ENCODE measurements around the gene SLC25A26. TPM values are rescaled to one million over a fixed set of nuclear protein-coding genes. Genes with fewer than 3 reads are reported as not detected.

Gene SLC25A26
- polyA plus RNA-seq, 4 donors = 10.3 to 21.0 (median 18.2) TPM

DNA sequence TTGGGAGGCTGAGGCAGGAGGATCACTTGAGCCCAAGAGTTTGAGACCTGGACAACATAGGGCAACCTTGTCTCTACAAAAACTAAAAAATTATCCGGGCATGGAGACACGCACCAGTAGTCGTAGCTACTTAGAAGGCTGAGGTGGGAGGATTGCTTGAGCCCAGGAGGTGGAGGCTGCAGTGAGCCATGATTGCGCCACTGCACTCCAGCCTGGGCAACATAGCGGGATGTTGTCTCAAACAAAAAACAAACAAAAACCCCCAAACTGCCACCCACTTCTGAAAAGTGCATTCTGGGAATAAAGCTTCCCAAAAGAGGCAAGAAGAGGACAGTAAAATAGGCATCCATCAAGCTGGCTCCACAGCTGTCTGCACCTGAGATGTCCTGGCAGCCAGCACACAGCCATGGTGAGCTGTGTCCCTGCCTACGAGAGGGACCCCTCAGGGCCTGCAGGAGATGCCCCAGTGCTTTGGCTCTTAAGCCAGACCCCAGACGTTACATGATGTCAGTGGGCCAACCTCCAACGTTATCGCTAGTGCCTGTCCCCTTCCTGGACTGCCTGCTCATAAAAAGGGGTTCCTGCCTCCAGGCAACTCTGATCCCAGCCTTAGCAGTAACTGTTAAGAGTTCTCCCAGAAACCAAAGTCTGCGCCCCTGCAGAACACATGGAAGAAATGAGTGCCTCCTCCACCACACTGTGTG lies 178.9 kb downstream of the SLC25A26 start:
- no peak for FAIRE-seq
- Histone ChIP-seq H3K4me1 (ENCODE audit: control insufficient read depth in 3 of 3, insufficient read depth in 2 of 3, low read depth in 1 of 3, low read length in 2 of 3) (no peaks in the 10 kb centered on the region), H3K4me3 (ENCODE audit: low read depth in 1 of 3, low read length in 3 of 3) (no peak overlapping the region), H3K36me3 (ENCODE audit: control insufficient read depth in 3 of 3, insufficient read depth in 2 of 3, low read depth in 1 of 3, low read length in 3 of 3) (peaks cover 2 to 93% (median 12%) of the 10 kb centered on the region in 3 donors), H3K27me3 (ENCODE audit: control insufficient read depth in 3 of 3, insufficient read depth in 3 of 3, low read length in 3 of 3) (no peaks in the 10 kb centered on the region), H3K27ac (ENCODE audit: low read depth in 1 of 3, low read length in 2 of 3) (no peak overlapping the region), H3K9me3 (ENCODE audit: control insufficient read depth in 2 of 2, insufficient read depth in 1 of 2, low read depth in 1 of 2, low read length in 1 of 2) (no peaks in the 10 kb centered on the region)
- DNase-seq = no peak
- 89 to 94% (median 93%) methylated on average over 10 of the region's 10 CpGs for WGBS, 3 donors

DNA sequence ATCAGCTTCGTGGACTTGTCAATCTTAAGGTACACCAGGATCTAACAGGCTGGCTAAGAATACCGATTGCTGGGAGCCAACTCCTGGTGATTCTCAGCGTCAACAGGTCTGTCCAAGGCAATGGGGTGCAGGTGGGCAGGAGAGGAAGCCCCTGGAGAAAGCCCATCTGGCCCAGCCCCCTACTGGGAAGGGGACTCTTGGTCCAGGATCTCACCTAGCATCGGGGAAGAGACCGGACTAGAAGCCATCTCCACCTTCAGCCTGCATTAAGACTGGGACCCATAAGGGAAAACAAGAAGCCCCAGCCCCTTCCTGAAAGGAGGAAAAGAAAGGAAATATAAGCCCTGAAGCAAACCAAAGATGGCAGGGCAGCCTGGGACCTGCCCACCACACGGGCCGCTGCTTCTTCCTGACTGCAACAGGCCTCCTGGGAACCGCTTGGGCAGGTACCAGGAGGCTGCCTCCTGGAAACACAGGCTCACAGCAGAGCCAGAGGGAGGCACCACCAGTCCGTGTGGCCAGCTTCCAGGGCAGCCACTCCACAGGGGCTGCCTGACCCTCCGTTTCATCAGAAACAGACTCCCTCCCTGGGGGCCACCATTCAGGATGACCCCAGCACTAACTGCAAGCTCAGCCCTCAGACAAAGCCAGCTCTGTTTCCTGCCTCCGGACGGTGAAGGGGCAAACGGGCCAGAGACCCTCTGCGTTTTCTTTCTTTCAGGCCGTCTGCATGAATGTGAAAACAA lies 179.8 kb downstream of the SLC25A26 start:
- peaks cover 5 to 95% (median 12%) of the 10 kb centered on the region in 3 donors for H3K36me3 ChIP-seq (ENCODE audit: control insufficient read depth in 3 of 3, insufficient read depth in 2 of 3, low read depth in 1 of 3, low read length in 3 of 3)
- 83 to 90% (median 89%) methylated on average over 15 of the region's 15 CpGs for WGBS, 3 donors
- H3K4me3 ChIP-seq (ENCODE audit: low read depth in 1 of 3, low read length in 3 of 3) = no peak overlapping the region
- no peaks in the 10 kb centered on the region for H3K27me3 ChIP-seq (ENCODE audit: control insufficient read depth in 3 of 3, insufficient read depth in 3 of 3, low read length in 3 of 3)
- DNase-seq (no peak), FAIRE-seq (no peak)
- no peaks in the 10 kb centered on the region for H3K9me3 ChIP-seq (ENCODE audit: control insufficient read depth in 2 of 2, insufficient read depth in 1 of 2, low read depth in 1 of 2, low read length in 1 of 2)
- no peak overlapping the region for H3K27ac ChIP-seq (ENCODE audit: low read depth in 1 of 3, low read length in 2 of 3)
- no peaks in the 10 kb centered on the region for H3K4me1 ChIP-seq (ENCODE audit: control insufficient read depth in 3 of 3, insufficient read depth in 2 of 3, low read depth in 1 of 3, low read length in 2 of 3)

DNA sequence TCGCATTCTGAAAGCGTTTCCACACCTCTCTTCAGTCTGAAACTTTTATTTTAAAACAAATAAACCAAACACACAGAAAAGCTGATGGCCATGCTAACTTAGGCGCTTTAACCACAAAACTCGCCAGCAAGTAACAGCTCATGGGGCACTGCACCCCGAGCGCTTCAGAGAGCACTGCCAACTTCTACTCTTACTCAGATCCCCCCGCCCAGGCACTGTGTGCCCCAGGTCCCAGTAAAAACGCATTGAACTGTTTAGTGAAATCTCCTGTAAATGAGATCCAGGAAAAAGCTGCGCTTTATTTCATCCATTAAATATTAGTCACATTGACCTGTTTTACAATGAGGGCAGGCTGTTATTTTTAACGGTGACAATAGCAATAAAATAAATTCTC lies 180.4 kb downstream of the SLC25A26 start:
- FAIRE-seq = no peak
- H3K4me1 ChIP-seq (ENCODE audit: control insufficient read depth in 3 of 3, insufficient read depth in 2 of 3, low read depth in 1 of 3, low read length in 2 of 3) = no peaks in the 10 kb centered on the region
- no peak overlapping the region for H3K27ac ChIP-seq (ENCODE audit: low read depth in 1 of 3, low read length in 2 of 3)
- H3K4me3 ChIP-seq (ENCODE audit: low read depth in 1 of 3, low read length in 3 of 3) = no peak overlapping the region
- H3K9me3 ChIP-seq (ENCODE audit: control insufficient read depth in 2 of 2, insufficient read depth in 1 of 2, low read depth in 1 of 2, low read length in 1 of 2) = no peaks in the 10 kb centered on the region
- 71 to 79% (median 72%) methylated on average over 10 of the region's 10 CpGs for WGBS, 3 donors
- peaks cover 3 to 95% (median 14%) of the 10 kb centered on the region in 3 donors for H3K36me3 ChIP-seq (ENCODE audit: control insufficient read depth in 3 of 3, insufficient read depth in 2 of 3, low read depth in 1 of 3, low read length in 3 of 3)
- no peak for DNase-seq
- H3K27me3 ChIP-seq (ENCODE audit: control insufficient read depth in 3 of 3, insufficient read depth in 3 of 3, low read length in 3 of 3) = no peaks in the 10 kb centered on the region

DNA sequence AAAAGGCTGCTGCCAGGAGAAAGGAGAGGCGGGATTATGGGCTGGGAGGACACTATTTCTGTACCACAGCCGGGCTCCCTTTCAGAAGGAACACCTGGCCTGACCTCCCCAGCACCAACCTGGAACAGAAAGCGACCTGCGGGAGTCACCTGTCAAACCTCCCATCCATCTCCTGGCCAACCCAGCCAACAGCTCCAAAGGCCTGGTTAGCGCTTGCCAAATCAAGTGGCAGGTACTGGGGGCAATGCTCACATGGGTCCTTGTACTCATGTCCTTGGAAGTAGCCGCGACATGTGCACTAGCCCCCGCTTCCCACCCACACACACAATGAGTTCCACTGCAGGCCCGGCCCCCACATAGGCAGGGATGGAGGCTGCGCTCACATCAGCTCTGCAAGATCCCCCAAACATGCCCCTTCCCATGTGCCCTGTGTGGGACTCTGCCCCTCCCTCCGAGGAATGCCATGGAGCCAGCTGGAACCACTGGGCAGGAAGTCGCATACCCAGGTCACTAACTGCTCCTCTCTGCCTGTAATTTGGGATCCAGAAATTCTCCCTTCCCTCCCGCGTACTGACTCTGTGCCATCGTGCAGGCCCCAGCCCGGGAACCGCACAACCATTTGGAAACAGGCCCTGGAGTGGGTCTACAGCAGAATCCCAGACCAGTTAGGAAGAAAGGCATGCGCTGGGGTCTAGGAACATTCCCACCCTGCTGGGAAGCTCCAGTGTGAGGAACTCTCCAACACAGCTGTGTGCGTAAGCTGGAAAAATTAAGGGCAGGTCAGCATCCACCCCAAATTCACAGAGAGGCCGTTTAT lies 181.1 kb downstream of the SLC25A26 start:
- Histone ChIP-seq H3K27me3 (ENCODE audit: control insufficient read depth in 3 of 3, insufficient read depth in 3 of 3, low read length in 3 of 3) (no peaks in the 10 kb centered on the region), H3K27ac (ENCODE audit: low read depth in 1 of 3, low read length in 2 of 3) (no peak overlapping the region), H3K36me3 (ENCODE audit: control insufficient read depth in 3 of 3, insufficient read depth in 2 of 3, low read depth in 1 of 3, low read length in 3 of 3) (peaks cover 8 to 95% (median 11%) of the 10 kb centered on the region in 3 donors), H3K4me1 (ENCODE audit: control insufficient read depth in 3 of 3, insufficient read depth in 2 of 3, low read depth in 1 of 3, low read length in 2 of 3) (no peaks in the 10 kb centered on the region), H3K4me3 (ENCODE audit: low read depth in 1 of 3, low read length in 3 of 3) (no peak overlapping the region), H3K9me3 (ENCODE audit: control insufficient read depth in 2 of 2, insufficient read depth in 1 of 2, low read depth in 1 of 2, low read length in 1 of 2) (no peaks in the 10 kb centered on the region)
- 77 to 88% (median 85%) methylated on average over 19 to 20 of the region's 20 CpGs for WGBS, 3 donors
- no peak for FAIRE-seq
- no peak for DNase-seq

GRCh38 chr3:66402596-66403290 lies 181.9 kb downstream of the SLC25A26 start:
- Histone ChIP-seq H3K27ac (ENCODE audit: low read depth in 1 of 3, low read length in 2 of 3) (no peak overlapping the region), H3K4me1 (ENCODE audit: control insufficient read depth in 3 of 3, insufficient read depth in 2 of 3, low read depth in 1 of 3, low read length in 2 of 3) (peaks cover 0 to 3% (median 0%) of the 10 kb centered on the region in 3 donors), H3K36me3 (ENCODE audit: control insufficient read depth in 3 of 3, insufficient read depth in 2 of 3, low read depth in 1 of 3, low read length in 3 of 3) (peaks cover 6 to 95% (median 8%) of the 10 kb centered on the region in 3 donors), H3K9me3 (ENCODE audit: control insufficient read depth in 2 of 2, insufficient read depth in 1 of 2, low read depth in 1 of 2, low read length in 1 of 2) (no peaks in the 10 kb centered on the region), H3K27me3 (ENCODE audit: control insufficient read depth in 3 of 3, insufficient read depth in 3 of 3, low read length in 3 of 3) (no peaks in the 10 kb centered on the region), H3K4me3 (ENCODE audit: low read depth in 1 of 3, low read length in 3 of 3) (no peak overlapping the region)
- DNase-seq (no peak), FAIRE-seq (no peak)
- WGBS, 3 donors = 85 to 87% (median 85%) methylated on average over 13 of the region's 13 CpGs

DNA sequence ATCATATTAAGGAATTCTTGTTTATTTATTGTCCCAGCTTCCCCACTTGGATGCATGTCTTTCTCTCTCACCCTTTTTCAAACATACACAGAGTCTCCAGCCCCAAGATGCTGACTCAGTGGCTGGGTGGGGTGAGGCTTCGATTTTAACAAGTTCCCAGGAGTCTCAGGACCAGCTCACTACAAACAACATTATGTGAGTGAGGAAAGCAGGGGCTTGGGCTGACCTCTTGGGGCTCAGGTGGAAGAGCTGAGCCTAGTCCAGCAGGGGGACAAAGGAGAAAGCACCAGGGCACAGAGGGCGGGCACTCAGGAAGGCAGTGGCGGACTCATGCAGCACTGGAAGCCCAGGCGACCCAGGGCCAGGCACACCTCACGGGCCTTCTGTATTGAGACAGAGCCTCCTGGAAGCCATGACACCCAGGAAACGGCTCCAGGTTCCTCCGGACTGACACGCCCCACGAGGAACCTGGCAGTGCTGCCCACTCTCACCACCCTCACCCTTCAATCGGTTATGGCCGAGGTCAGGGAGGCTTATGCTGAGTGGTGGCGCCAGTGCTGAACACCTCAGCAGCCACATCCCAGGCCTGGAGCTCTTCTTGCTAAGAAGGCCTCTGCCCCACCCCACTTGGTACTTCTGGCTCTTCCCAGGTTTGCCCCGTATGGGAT lies 182.7 kb downstream of the SLC25A26 start:
- Histone ChIP-seq H3K4me3 (ENCODE audit: low read depth in 1 of 3, low read length in 3 of 3) (no peak overlapping the region), H3K4me1 (ENCODE audit: control insufficient read depth in 3 of 3, insufficient read depth in 2 of 3, low read depth in 1 of 3, low read length in 2 of 3) (peaks cover 0 to 10% (median 0%) of the 10 kb centered on the region in 3 donors), H3K36me3 (ENCODE audit: control insufficient read depth in 3 of 3, insufficient read depth in 2 of 3, low read depth in 1 of 3, low read length in 3 of 3) (peaks cover 4 to 96% (median 8%) of the 10 kb centered on the region in 3 donors), H3K27me3 (ENCODE audit: control insufficient read depth in 3 of 3, insufficient read depth in 3 of 3, low read length in 3 of 3) (no peaks in the 10 kb centered on the region), H3K27ac (ENCODE audit: low read depth in 1 of 3, low read length in 2 of 3) (no peak overlapping the region), H3K9me3 (ENCODE audit: control insufficient read depth in 2 of 2, insufficient read depth in 1 of 2, low read depth in 1 of 2, low read length in 1 of 2) (no peaks in the 10 kb centered on the region)
- FAIRE-seq = no peak
- WGBS, 3 donors = 62 to 76% (median 68%) methylated on average over 12 to 13 of the region's 13 CpGs
- no peak for DNase-seq

- DNase-seq (no peak), FAIRE-seq (no peak)
- Histone ChIP-seq H3K4me3 (ENCODE audit: low read depth in 1 of 3, low read length in 3 of 3) (no peak overlapping the region), H3K27ac (ENCODE audit: low read depth in 1 of 3, low read length in 2 of 3) (no peak overlapping the region), H3K36me3 (ENCODE audit: control insufficient read depth in 3 of 3, insufficient read depth in 2 of 3, low read depth in 1 of 3, low read length in 3 of 3) (peaks cover 3 to 93% (median 8%) of the 10 kb centered on the region in 3 donors), H3K4me1 (ENCODE audit: control insufficient read depth in 3 of 3, insufficient read depth in 2 of 3, low read depth in 1 of 3, low read length in 2 of 3) (peaks cover 0 to 11% (median 0%) of the 10 kb centered on the region in 3 donors), H3K9me3 (ENCODE audit: control insufficient read depth in 2 of 2, insufficient read depth in 1 of 2, low read depth in 1 of 2, low read length in 1 of 2) (no peaks in the 10 kb centered on the region), H3K27me3 (ENCODE audit: control insufficient read depth in 3 of 3, insufficient read depth in 3 of 3, low read length in 3 of 3) (no peaks in the 10 kb centered on the region)
- WGBS, 3 donors = 66 to 74% (median 71%) methylated on average over 15 of the region's 15 CpGs
These were observed 183.4 kb downstream of the SLC25A26 start for GRCh38 chr3:66404197-66404596.

All from small intestine (tissue), 7 donors.